Endodermal cell (in vitro differentiated cells): ENCODE results near the gene SLIT1. TPM values are rescaled to one million over a fixed set of nuclear protein-coding genes. Genes with fewer than 3 reads are reported as not detected.

ENCODE experiments used
- DNase-seq: peaks from one replicate; pipeline ENCODE4 v3.0.0-alpha.2; 2017
- H3K27ac ChIP-seq: 2 replicates; pipeline ENCODE4 v1.5.1; 2013; ENCODE audit warnings: mild to moderate bottlenecking, low read depth, low read length, moderate library complexity
- H3K27me3 ChIP-seq: 2 replicates; pipeline ENCODE4 v1.6.1; 2013; ENCODE audit warnings: mild to moderate bottlenecking, low read length, moderate library complexity; ENCODE audit not compliant: insufficient read depth, control insufficient read depth, poor library complexity, severe bottlenecking
- H3K36me3 ChIP-seq: 2 replicates; pipeline ENCODE4 v1.7.0; 2013; ENCODE audit warnings: mild to moderate bottlenecking, low read length, moderate library complexity; ENCODE audit not compliant: control insufficient read depth, insufficient read depth
- H3K4me1 ChIP-seq: one replicate; pipeline ENCODE4 v1.7.0; 2013; ENCODE audit warnings: low read length; ENCODE audit not compliant: control insufficient read depth, insufficient read depth
- H3K4me3 ChIP-seq: 2 replicates; pipeline ENCODE4 v1.5.1; 2013; ENCODE audit warnings: mild to moderate bottlenecking, low read length, moderate library complexity
- H3K9ac ChIP-seq: 2 replicates; pipeline ENCODE4 v1.6.1; 2013; ENCODE audit warnings: mild to moderate bottlenecking, low read length, moderate library complexity; ENCODE audit not compliant: poor library complexity, severe bottlenecking; ENCODE audit errors: extremely low read depth
- H3K9me3 ChIP-seq: 2 replicates; pipeline ENCODE4 v1.6.1; 2013; ENCODE audit warnings: mild to moderate bottlenecking, low read length, moderate library complexity; ENCODE audit not compliant: control insufficient read depth
- H3K27ac Mint-ChIP-seq: 2 replicates; pipeline ENCODE4 v1.8.0; 2020; ENCODE audit warnings: mixed read lengths
- H3K27me3 Mint-ChIP-seq: 2 replicates; pipeline ENCODE4 v1.8.0; 2021; ENCODE audit warnings: mild to moderate bottlenecking, mixed read lengths; ENCODE audit not compliant: insufficient read depth
- H3K36me3 Mint-ChIP-seq: 2 replicates; pipeline ENCODE4 v1.8.0; 2020; ENCODE audit warnings: low read depth, mixed read lengths
- H3K4me1 Mint-ChIP-seq: 2 replicates; pipeline ENCODE4 v1.8.0; 2020; ENCODE audit warnings: mixed read lengths
- H3K4me3 Mint-ChIP-seq: 2 replicates; pipeline ENCODE4 v1.8.0; 2020; ENCODE audit warnings: mild to moderate bottlenecking, moderate library complexity, mixed read lengths
- H3K9me3 Mint-ChIP-seq: 2 replicates; pipeline ENCODE4 v1.8.0; 2020; ENCODE audit warnings: mild to moderate bottlenecking, mixed read lengths
- WGBS, 2 experiments: methylation state at CpG; one replicate each; pipeline versions ENCODE4 v1.1.5 to v1.1.7; 2013; ENCODE audit warnings: missing lambda C conversion rate in 2 of 2, mixed read lengths in 1 of 2; ENCODE audit not compliant: insufficient coverage in 1 of 2, insufficient read length in 1 of 2; 5-methylcytosine and 5-hydroxymethylcytosine counted together
- total RNA-seq, 2 donors: library from RNA; stranded (reverse); fragmentation: NEBNext Ultra II Directional in 1 of 2; extraction: Animal tissue kit (Norgen Biotek cat#: 25700) in 1 of 2; gene quantifications; 2 replicates in 1 of 2; 3 replicates in 1 of 2; pipeline ENCODE4 v1.2.1, GENCODE V29; 2021
- TF ChIP-seq, protein P1 (sequence below): fragments of 200-600 bp; sonication (generic); conservative IDR thresholded peaks from 2 replicates; pipeline ENCODE4 v1.5.0; 2021; ENCODE audit warnings: antibody characterized with exemption, mild to moderate bottlenecking

Gene SLIT1
- total RNA-seq, 2 donors from 2014 or later, result 0.97 to 2.4 TPM

GRCh38 chr10:97081621-97082235 is 104.0 kb downstream of the SLIT1 start:
- TF ChIP-seq, protein P1, sequence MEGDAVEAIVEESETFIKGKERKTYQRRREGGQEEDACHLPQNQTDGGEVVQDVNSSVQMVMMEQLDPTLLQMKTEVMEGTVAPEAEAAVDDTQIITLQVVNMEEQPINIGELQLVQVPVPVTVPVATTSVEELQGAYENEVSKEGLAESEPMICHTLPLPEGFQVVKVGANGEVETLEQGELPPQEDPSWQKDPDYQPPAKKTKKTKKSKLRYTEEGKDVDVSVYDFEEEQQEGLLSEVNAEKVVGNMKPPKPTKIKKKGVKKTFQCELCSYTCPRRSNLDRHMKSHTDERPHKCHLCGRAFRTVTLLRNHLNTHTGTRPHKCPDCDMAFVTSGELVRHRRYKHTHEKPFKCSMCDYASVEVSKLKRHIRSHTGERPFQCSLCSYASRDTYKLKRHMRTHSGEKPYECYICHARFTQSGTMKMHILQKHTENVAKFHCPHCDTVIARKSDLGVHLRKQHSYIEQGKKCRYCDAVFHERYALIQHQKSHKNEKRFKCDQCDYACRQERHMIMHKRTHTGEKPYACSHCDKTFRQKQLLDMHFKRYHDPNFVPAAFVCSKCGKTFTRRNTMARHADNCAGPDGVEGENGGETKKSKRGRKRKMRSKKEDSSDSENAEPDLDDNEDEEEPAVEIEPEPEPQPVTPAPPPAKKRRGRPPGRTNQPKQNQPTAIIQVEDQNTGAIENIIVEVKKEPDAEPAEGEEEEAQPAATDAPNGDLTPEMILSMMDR, result peak; percentile 93
- Mint-ChIP-seq H3K27me3 (peaks cover 5% of the 10 kb centered on the region), H3K4me1 (peaks cover 2% of the 10 kb centered on the region), H3K27ac (no peak overlapping the region), H3K9me3 (no peaks in the 10 kb centered on the region), H3K36me3 (no peaks in the 10 kb centered on the region), H3K4me3 (no peak overlapping the region)
- Histone ChIP-seq H3K27me3 (no peaks in the 10 kb centered on the region), H3K9ac (no peak overlapping the region), H3K4me3 (no peak overlapping the region), H3K4me1 (no peaks in the 10 kb centered on the region), H3K36me3 (no peaks in the 10 kb centered on the region), H3K27ac (no peak overlapping the region), H3K9me3 (no peaks in the 10 kb centered on the region)
- 15% methylated on average over 6 of the region's 6 CpGs; no CpG with 5 or more reads in 1 of the 2 experiments for WGBS, 2 experiments
- peak; percentile 94 for DNase-seq

GRCh38 chr10:97080051-97080776 is 105.5 kb downstream of the SLIT1 start:
- H3K4me3 Mint-ChIP-seq, result no peak overlapping the region
- Histone ChIP-seq H3K27ac (no peak overlapping the region), H3K9ac (no peak overlapping the region), H3K4me1 (no peaks in the 10 kb centered on the region), H3K27me3 (no peaks in the 10 kb centered on the region), H3K9me3 (no peaks in the 10 kb centered on the region), H3K4me3 (no peak overlapping the region), H3K36me3 (no peaks in the 10 kb centered on the region)
- H3K9me3 Mint-ChIP-seq, result no peaks in the 10 kb centered on the region
- WGBS, 2 experiments, result 50 to 63% methylated on average over 4 to 7 of the region's 7 CpGs
- no peaks in the 10 kb centered on the region for H3K36me3 Mint-ChIP-seq
- TF ChIP-seq, protein P1, result no peak
- H3K27ac Mint-ChIP-seq, result no peak overlapping the region
- peaks cover 5% of the 10 kb centered on the region for H3K27me3 Mint-ChIP-seq
- DNase-seq, result peak; percentile 48
- H3K4me1 Mint-ChIP-seq, result peaks cover 7% of the 10 kb centered on the region

DNA sequence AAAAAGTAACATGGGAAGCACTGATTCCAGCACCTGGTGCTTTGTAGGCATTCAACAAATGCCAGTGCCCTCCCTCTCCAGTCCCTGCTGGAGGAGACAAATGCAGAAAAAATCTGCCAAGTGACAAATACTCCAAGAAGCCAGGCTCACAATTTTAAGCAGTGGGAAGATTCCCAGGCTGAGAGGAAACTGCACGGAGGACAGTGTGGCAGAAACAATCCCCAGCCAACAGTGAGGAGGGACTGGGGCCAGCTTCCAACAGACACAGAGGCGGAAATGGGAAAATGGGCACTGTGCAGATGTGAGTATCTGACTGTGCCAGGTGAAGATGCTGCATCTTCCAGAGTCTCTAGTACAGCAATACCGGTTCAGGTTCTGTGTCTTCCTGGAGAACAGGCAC is 106.3 kb downstream of the SLIT1 start:
- Histone ChIP-seq H3K9me3 (no peaks in the 10 kb centered on the region), H3K36me3 (no peaks in the 10 kb centered on the region), H3K27me3 (no peaks in the 10 kb centered on the region), H3K4me1 (no peaks in the 10 kb centered on the region), H3K4me3 (no peak overlapping the region), H3K27ac (no peak overlapping the region), H3K9ac (no peak overlapping the region)
- Mint-ChIP-seq H3K27ac (no peak overlapping the region), H3K4me3 (no peak overlapping the region), H3K27me3 (peaks cover 5% of the 10 kb centered on the region), H3K4me1 (peaks cover 10% of the 10 kb centered on the region), H3K9me3 (no peaks in the 10 kb centered on the region), H3K36me3 (no peaks in the 10 kb centered on the region)
- TF ChIP-seq, protein P1, result no peak
- WGBS, 2 experiments, result 82 to 85% methylated on average over 3 of the region's 3 CpGs
- DNase-seq, result no peak
